ENCODE data around the gene FMN1.
A peak's percentile ranks its signal among the peaks of the same experiment; 100 is the strongest.
"Not testable (repeated sequence)": the region's sequence is repeated elsewhere in the genome, so short reads cannot be mapped to it uniquely, and the experiment has no call there.

Gene FMN1

GRCh38 chr15:33089165-33089877 is 105.2 kb downstream of the FMN1 start:
- FAIRE-seq, result no peak

- FAIRE-seq, result peak; percentile 77
Measured at GRCh38 chr15:33086500-33087121, 107.9 kb downstream of the FMN1 start.

GRCh38 chr15:33084661-33085060 is 109.9 kb downstream of the FMN1 start:
- FAIRE-seq, result no peak

- no peak for FAIRE-seq
Measured at GRCh38 chr15:33083232-33084081, 111.1 kb downstream of the FMN1 start.

- no peak for FAIRE-seq
Measured at GRCh38 chr15:33080006-33080405, 114.5 kb downstream of the FMN1 start.

GRCh38 chr15:33078607-33079006 is 115.9 kb downstream of the FMN1 start:
- no peak for FAIRE-seq

GRCh38 chr15:33076937-33077336 is 117.6 kb downstream of the FMN1 start:
- no peak for FAIRE-seq

GRCh38 chr15:33074942-33075341 is 119.6 kb downstream of the FMN1 start:
- FAIRE-seq, result no peak

- FAIRE-seq, result no peak
Measured at GRCh38 chr15:33074212-33074611, 120.3 kb downstream of the FMN1 start.

GRCh38 chr15:33071451-33071850 is 123.1 kb downstream of the FMN1 start:
- FAIRE-seq, result no peak

GRCh38 chr15:33069903-33070302 is 124.6 kb downstream of the FMN1 start:
- not testable (repeated sequence) for FAIRE-seq

GRCh38 chr15:33069161-33069560 is 125.4 kb downstream of the FMN1 start:
- no peak for FAIRE-seq

- no peak for FAIRE-seq
Measured at GRCh38 chr15:33068511-33068990, 126.0 kb downstream of the FMN1 start.

GRCh38 chr15:33068007-33068481 is 126.5 kb downstream of the FMN1 start:
- no peak for FAIRE-seq

GRCh38 chr15:33067456-33067855 is 127.1 kb downstream of the FMN1 start:
- no peak for FAIRE-seq

- FAIRE-seq, result no peak
Measured at GRCh38 chr15:33066584-33066983, 127.9 kb downstream of the FMN1 start.

- no peak for FAIRE-seq
Measured at GRCh38 chr15:33064878-33065277, 129.6 kb downstream of the FMN1 start.

GRCh38 chr15:33059184-33059583 is 135.3 kb downstream of the FMN1 start:
- no peak for FAIRE-seq

- no peak for FAIRE-seq
Measured at GRCh38 chr15:33057845-33058244, 136.7 kb downstream of the FMN1 start.

- FAIRE-seq, result no peak
Measured at GRCh38 chr15:33055962-33056361, 138.6 kb downstream of the FMN1 start.

GRCh38 chr15:33051528-33051927 is 143.0 kb downstream of the FMN1 start:
- no peak for FAIRE-seq

- FAIRE-seq, result no peak
Measured at GRCh38 chr15:33048255-33048654, 146.3 kb downstream of the FMN1 start.

- no peak for FAIRE-seq
Measured at GRCh38 chr15:33047077-33047476, 147.4 kb downstream of the FMN1 start.
